ENCODE measurements around the gene PTPRN2.
"Not testable (repeated sequence)": the region's sequence is repeated elsewhere in the genome, so short reads cannot be mapped to it uniquely, and the experiment has no call there.

Gene PTPRN2

DNA sequence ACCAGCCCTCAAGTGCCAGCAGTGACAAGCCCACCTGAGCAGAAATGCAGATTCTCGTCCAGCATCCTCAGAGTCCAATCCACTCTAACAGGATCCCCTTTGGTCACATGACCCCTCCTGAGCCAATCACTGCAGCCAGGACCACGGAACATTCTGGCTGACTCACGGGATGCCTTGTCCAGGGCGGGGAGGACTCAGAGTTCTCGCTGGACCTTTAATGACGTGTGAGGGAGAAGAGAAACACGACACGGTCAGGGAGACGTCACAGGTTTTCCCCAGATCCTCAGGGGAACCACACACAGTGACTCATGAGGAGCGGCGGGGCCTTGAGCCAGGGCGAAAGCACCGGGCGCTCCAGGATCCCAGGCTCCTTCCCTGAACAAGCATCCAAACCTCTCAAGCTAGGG is 155.7 kb downstream of the PTPRN2 start:
- DNase-seq: peak; percentile 41

DNA sequence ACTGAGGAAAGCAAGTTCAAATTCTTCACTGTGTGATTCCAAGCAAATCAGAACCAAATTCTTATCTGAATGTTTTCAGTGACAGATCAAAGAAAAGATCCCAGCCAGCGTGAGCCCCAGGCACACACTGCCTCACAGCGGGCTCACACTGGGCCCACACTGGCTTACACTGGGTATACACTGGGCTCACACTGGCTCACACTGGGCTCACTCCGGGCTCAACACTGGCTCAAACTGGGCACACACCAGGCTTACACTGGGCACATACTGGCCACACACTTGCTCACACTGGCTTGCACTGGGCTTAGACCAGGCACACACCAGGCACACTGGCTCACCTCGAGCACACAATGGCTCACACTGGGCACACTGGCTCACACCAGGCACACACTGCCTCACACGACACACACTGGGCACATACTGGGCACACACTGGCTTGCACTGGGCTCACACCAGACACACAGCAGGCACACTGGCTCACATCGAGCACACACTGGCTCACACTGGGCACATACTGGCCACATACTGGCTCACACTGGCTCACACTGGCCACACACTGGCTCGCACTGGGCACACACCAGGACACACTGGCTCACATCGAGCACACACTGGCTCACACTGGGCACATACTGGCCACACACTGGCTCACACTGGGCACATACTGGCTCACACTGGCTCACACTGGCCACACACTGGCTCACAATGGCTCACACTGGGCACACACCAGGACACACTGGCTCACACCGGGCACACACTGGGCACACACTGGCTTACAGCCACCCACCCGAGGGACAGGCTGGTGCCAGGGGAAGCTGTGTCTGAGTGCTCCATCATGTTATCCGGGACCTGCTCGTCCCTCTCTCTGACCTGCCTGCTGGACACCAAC is 156.3 kb downstream of the PTPRN2 start:
- no peak for DNase-seq

DNA sequence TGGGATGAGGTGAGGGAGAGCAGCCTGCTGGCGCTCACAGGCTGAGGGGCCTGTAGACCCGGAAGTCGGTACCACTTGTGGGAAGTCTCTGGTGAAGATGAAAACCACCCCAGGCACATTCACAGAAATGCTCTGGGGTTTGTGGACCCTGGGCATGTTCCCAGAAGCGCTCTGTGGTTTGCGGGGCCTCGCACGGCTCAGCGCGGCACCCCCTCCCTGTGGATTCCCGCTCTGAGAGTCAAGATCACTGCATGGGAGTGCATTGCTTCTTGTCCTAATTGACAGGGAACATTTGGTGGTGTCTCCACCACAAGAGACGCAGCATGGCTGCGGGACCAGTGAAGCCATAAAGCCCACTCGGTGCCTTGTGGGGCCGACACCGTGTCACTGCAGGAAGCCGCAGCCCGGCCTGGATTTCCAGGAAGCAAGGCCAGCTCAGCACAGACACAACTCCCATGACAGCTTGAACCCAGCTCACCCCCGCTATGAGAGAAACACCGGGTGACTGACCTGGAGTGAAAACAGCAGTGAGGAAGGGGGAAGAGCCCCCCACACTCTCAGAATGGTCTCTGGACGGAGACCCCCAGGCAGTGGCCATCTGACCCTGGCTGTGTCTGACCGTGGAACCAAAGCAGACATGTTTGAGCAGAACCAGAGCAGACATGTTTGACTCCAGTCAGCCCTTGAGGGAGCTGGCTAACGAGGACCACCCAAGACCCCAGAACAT is 157.2 kb downstream of the PTPRN2 start:
- no peak for DNase-seq

DNA sequence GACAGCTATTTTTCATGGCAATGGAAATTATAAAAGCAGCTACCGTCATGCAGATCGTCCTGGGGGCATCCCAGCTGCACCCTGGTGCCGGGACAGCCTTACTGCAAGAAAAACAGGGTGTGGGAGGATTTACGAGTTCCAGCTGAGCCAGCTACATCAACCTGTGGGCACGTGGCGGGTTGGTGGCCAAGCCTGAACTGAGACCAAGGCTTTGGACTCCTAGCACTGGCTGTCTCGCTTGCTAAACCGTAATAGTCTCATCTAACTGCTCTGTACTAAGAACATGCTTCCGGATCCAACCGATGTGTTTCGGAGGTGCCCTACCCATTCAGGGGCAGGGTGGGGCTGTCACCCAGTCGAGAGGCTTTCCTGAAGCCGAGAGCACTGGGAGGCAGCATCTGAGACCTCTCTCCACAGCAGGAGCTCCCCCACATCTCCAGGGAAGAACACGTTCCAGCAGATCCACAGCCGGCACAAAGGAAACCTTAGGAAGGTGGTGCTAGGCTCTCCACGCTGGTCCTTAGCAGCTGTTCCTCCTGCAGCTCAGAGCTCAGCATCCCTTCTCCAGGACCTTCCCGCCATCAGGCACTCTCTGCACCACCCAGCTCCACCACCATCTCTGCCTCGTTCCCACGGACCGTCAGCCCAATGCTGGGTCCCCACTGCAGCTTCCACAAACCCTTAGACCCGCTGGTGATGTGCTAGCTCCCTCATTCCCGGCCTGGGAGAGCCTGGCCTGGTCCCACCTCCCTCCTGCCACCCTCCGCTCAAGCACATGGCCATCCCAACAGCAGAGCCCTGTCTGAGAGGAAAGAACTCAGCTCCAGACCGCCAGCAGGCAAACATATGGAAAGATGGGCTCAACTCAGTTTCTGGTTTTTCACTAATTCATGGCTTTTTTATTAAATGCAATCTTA is 158.5 kb downstream of the PTPRN2 start:
- DNase-seq: no peak

DNA sequence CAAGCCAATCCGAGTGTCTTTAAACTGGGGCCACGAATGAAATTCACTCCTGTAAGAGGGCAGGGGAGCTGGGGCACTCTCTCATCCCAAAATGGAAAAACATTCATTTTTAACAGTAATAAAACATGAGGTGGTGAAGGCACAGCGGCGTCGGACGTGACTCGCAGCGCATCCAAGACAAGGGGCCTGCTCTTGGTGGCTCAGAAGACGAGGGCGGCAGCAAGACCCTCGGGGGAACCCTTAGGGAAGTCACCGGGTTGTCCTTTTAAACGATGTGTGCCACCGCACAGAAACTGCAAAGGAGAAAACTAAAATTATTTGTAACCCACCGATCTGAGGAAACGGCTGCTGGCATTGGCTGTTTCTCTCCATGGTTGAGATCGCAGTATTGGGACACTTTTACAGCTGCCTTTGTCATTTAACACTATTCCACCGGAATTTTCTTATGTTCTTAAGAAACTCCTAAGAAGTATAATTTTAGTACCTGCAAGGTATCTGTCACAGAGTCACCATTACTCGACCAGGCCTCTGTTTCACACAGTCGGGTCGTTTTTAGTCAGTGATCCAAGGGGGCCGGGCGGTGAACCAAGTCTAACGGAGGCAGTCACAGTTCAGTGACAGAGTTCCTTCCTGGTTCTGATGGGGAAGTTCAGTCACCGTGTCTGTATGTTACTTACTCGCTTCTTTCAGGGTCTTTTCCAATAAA is 159.3 kb downstream of the PTPRN2 start:
- DNase-seq: no peak

DNA sequence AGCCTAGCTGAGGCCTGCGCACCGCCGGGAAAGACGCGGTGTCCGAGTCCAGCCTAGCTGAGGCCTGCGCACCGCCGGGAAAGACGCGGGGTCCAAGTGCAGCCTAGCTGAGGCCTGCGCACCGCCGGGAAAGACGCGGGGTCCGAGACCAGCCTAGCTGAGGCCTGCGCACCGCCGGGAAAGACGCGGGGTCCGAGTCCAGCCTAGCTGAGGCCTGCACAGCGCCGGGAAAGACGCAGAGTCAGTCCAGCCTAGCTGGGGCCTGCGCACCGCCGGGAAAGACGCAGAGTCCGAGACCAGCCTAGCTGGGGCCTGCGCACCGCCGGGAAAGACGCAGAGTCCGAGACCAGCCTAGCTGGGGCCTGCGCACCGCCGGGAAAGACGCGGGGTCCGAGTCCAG is 161.9 kb downstream of the PTPRN2 start:
- DNase-seq: not testable (repeated sequence)

DNA sequence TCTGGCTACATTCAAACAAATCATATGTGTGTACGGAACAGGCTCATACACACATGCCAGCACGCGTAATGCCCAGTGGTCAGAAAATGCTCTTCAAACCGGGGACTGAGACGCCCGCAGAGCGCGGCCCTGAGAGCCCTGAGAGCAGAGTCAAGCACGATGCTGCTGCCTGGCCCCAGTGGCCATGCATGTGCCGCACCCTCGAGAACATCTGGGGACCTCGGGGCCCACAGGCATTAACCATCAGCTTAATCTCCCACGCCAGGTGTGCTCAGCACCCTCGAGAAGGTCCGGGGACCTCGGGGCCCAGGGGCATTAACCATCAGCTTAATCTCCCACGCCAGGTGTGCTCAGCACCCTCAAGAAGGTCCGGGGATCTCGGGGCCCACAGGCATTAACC is 163.1 kb downstream of the PTPRN2 start:
- DNase-seq: no peak

DNA sequence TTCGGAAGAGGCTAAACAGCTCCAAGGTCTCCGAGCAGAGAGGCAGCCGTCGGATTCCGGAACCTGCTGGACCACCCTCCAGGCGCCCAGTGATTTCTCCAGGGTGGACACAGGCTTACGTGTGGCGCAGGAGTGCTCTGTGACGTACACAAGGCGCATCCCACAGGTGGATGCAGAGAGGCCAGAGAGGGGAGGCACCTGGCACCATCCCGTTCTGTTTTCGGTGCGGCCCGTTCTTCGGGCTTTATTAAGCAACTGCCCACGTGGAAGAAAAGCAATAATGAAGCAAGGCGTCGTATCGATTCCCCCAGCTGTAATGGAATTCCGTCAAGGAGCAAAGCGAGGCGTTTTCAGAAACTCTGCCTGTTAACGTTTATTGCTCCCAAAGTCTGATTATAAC is 163.6 kb downstream of the PTPRN2 start:
- no peak for DNase-seq

DNA sequence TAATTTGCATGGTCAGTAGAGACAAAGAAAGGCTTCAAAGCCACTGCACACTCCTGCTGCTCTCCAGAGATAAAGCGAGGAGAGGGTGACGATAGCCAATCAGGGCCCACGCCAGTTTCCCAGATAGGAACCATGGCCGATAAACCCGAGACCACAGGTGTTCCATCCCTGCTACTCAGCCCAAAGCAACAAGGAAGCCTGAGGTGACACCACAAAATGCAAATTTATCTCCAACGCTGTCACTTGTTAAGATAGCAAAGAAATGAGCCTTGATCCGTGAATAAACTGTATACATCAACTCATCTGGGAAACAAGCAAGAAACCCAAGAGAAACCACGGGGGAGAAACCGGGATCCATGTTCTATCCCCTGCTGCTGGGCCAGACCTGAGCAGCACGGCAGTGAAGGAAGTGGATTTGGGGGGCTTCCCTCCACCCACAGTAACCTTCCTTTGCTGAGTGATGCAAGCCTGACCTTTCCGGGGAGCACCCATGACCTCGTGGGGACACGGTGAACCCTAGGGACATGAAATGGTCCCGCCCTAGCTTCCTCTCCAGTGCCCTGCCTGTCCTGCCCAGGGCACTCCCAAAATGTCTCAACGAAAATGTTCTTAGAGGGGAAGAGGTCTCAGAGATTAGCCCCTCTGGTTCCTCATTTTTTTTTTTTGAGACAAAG is 164.6 kb downstream of the PTPRN2 start:
- DNase-seq: no peak

DNA sequence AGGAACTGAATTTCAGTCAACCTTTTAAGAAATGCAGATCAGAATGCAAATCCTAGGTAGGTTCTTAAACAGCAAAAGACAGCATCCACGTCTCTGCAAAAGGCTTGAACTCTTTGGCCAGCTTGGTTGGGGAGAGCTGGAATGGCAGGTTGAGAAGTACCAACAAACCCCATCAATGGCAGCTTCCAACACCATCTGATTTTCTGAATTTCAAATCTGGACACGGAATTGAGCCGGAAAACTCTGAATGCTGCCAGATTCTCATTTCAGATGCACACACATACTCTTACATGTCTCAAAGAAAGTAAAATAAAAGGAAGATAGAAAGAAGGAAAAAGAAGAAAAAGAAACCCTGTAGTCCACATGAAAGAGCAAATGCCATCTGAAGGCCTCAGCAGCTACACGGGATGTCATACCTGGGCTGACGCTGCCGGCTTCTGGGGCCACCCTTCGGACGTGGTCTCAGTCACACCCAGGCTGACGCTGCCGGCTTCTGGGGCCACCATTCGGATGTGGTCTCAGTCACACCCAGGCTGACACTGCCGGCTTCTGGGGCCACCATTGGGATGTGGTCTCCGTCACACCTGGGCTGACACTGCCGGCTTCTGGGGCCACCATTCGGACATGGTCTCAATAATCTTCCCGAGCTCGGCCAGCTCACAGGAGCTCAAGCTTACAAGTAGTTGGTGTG is 165.3 kb downstream of the PTPRN2 start:
- DNase-seq: no peak

DNA sequence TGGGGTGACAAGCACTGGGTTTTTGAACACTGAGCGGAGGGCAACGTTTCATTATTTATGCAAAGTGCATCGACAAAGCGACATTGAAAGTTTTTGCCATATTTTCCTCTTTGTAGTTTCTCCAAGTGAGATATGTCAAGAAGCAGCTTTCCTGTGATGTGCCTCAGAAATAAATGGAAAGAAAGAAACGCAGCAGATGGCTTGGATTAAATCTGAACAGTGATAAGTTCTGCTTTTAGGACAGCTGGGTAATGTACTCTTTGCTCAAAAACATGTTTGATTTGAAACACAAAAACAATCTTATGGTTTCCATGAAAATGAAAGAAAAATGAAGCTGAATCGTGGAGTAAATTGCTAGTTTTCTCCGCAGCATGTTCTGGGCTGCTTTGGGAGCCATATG is 166.3 kb downstream of the PTPRN2 start:
- DNase-seq: no peak

DNA sequence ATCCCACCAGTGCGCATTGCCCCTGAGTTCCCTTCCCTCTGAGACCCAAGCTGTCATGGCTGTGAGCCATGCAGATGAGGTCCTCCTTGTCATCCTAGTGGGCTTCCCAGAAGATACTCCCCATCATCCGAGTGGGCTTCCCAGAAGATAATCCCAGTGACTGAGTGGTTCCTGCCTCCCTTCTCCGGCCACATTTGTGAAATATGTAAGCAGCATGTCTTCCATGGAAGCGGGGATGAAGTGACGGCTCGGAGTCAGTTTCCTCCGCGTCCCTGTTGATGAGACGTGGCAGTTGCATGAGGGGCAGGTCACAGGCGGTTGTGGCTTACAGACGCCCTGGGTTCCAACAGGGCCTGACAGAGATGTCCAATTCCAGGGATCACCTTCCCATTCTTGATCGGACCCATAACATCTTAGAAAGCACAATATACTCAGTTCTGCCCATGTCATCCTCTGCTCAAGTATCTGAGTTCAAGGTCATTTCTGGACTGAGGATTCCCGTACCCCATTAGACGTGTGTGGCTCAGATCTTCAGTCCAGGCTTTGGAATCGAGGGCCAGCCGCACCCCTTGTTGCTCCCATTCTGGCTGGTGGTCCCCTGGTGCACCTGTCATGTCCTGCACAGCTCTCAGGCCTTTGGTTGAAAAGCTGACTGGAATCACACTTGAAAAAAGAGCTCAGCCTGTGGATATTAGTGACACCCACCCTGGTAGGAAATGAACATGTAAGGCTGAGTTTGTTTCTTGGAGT is 166.9 kb downstream of the PTPRN2 start:
- DNase-seq: no peak

DNA sequence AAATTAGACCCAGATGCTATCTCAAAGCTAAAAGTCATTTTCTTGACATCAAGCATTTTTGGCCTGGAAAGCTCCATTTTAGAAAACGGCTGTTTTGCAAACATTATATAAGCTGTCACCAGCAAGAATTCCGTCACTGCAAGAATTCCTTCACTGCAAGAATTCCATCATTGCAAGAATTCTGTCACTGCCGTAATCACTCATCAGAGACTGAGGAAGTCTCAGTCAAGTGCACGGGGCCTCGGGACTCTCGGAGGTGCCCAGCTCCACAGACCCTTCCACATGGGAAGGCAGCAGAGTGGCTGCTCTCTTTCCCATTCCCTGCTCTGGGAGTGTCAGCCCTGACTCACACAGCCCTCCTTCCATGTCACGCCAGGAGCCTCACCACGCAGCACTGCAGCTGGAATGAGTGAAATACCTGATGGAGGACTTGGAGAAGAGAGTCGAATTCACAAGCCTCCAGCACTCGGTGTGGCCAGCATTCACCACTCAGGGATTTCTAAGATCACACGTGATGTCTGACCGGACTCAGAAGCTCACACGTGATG is 168.3 kb downstream of the PTPRN2 start:
- no peak for DNase-seq

DNA sequence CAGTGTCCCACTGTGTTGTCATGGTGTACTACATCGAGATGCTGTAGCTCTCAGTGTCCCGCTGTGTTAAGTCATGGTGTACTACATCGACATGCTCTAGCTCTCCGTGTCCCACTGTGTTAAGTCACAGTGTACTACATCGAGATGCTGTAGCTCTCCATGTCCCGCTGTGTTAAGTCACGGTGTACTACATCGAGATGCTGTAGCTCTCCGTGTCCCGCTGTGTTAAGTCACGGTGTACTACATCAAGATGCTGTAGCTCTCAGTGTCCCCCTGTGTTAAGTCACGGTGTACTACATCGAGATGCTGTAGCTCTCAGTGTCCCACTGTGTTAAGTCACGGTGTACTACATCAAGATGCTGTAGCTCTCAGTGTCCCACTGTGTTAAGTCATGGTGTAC is 169.2 kb downstream of the PTPRN2 start:
- not testable (repeated sequence) for DNase-seq

DNA sequence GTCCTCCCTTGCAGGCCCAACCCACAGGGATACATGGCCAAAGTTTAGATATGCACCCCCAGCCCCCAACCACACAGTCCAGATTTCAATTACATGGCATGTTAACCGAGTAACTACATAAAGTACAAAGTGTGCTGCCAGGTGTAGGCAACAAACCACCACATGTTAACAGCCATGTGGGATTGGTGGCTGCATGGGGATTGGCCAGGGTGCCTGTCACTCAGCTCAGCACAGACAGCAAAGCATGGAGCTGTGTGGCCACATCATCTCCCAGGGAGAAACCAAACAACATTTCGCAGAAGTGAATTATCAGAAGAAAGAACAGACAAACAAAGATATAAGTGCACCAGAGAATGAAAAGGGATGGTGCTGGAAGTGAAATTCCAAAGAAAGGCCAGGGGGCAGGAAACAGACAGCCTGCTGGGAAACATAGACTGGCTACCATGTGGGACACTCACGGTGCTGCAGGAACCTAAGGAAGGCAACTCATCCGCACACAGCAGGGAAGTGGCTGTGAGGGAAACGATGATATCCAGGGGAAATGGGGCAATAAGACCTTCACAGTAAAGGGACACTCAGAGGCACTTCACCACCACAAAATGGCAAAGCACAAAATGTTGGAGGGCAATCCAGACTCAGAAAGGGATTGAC is 171.2 kb downstream of the PTPRN2 start:
- DNase-seq: peak; percentile 53

DNA sequence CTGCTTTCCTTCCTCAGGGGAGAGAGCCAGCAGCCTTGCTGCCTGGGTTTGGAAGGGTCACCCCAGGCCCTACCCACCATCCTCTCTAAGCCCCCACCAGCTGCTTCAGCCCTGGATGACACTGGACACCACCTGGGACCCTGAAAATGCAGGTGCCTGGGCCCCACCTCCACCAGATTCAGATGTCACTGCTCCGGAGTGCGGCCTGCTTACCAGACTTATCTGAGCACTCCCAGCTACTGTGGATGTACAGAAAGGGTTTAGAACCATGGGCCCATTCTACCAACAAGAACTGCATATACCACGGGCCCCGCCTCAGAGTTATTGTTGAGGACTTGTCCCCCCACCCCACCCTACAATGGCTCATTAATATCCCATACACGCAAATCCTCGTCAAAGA is 172.3 kb downstream of the PTPRN2 start:
- no peak for DNase-seq

DNA sequence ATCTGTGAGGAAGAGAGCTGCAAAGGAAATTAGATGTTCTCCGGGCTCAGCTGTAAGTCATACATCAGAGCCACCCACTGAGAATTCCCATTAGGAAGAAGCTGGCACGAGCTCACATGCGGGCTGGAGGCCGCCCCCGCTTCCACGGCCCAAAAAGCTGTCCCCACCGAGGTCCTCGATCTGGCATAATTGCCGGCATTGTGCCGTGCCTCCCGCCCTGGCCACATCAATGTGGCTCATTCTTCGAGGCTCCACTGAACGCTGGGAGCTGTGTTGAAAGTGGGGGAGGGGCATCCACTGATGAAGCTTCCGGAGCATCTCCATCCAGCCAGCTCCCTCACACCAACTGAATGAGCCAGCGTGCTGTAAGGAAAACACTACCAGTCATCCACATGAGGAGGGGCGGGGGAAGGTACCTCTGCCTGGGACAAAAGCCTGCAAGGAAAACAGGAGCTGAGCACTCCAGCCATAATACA is 173.1 kb downstream of the PTPRN2 start:
- DNase-seq: peak; percentile 74

DNA sequence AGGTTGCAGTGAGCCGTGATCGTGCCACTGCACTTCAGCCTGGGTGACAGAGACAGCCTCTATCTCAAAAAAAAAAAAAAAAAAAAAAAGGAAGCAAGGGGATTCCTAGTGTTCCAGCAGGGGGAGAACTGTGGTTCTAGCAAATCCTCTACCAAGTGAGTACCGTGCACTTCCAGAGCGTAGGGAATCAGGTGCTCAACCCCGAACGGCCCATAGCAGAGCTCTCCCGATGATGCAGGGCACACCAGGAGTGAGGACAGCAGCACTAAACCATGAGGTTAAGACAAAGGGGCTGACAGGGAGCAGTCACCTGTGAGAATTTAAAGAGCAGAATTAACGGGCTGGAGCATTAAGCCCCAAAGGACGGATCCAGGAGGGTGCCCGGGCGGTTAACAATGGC is 173.6 kb downstream of the PTPRN2 start:
- peak; percentile 58 for DNase-seq

DNA sequence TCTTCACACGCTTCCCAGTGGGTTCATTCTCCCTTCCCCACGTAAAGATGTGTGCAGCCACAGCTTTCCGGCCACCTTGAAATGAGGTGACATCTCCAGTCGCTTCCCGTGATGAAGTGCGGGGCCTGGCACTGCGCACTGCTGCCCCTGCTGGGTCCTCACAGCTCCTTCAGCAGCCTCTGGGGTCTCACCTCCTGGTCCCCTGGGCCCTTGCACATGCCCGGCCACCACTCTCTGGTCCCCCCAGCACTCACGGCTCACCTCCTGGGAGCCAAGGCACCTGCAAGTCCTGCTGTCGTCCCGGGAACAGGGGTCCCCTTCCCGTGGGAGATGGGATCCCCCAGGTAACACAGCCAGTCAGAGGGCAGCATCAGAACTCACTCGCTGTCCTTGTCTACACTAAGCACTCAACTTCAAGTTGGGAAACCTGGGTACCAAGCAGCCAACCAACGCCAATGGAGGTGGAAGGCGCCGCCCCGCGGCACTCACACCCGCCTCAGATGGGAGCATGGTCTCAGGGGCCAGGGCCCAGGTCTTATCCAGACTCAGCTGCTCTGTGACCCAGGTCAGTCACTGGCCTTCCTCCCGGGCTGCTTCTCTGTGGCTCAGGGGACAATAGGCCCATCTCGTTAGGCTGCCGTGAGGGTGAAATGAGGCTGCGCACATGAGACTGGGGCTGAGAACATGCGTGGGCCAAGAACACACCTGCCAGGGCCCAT is 176.2 kb downstream of the PTPRN2 start:
- DNase-seq: no peak

All from NCI-H146 (cell line).